CD4-positive, alpha-beta T cell treated with Interleukin-6 for 4 hours (primary cell): ENCODE data around the gene EIF4G1.
A peak's percentile ranks its signal among the peaks of the same experiment; 100 is the strongest.

Experiments used
- DNase-seq: peaks from one replicate; pipeline ENCODE4 v3.0.0-alpha.2; 2020; ENCODE audit warnings: mixed read lengths

The EIF4G1 gene

DNA sequence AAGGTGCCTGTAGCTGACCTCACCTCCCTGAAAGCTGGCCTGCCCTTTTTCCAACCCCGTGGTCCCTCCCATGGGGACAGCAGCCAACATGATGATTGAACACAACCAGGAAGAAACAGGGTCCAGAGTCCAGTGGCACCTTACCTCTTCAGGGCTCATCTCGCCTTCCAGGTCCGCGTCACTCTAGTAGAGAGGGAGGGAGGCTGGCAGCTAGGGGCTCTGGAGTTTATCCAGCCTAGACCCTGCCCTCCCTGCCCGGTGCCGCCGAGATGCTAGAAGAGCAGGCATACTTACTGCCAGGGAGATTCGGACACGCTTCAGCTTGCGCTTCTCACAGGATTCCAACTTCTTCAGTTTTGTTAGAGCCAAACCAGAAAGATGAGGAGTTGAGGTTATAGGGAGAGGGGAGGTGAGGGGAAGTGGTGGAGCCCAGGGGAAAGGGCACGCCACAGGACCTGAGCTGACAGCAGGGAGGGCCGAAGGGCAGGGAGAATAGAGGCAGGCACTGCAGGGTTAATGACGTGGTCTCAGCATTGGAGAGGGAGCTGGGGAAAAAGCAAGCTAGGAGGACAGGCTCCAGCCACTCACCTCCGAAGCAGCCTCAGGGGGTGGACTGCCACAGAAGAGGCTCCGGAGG lies 37.9 kb downstream of the EIF4G1 start:
- no peak for DNase-seq

- no peak for DNase-seq
Observed at GRCh38 chr3:184352897-184353545, 38.6 kb downstream of the EIF4G1 start.

- no peak for DNase-seq
Observed at GRCh38 chr3:184353546-184353941, 39.1 kb downstream of the EIF4G1 start.

DNA sequence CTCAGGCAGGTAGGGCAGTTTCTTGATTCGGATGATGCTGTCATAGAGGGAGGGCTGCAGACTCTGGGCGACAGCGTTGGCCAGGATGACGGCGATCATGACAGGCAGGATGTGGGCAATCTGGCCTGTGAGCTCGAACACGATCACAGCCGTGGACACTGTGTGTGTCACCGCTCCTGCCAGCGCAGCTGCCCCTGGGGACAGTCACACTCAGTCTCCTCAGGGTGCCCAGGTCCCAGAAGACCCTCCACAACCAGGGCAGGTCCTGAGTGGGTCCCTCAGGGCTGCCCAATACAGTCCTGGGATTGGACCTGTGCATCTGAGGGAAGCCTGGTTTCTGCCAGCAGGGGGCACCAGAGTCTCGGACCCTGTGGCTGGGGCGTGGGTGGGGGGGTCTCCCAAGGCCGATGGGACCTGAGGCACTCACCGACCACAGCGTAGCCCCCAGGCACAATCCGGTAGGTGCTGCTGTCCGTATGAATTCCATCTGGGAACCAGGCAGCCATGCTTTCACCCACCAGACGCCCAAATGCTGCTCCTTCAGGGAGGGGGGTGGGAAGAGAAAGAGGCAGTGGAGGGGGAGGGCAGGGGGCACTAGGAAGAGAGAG lies 39.8 kb downstream of the EIF4G1 start:
- peak; percentile 79 for DNase-seq

DNA sequence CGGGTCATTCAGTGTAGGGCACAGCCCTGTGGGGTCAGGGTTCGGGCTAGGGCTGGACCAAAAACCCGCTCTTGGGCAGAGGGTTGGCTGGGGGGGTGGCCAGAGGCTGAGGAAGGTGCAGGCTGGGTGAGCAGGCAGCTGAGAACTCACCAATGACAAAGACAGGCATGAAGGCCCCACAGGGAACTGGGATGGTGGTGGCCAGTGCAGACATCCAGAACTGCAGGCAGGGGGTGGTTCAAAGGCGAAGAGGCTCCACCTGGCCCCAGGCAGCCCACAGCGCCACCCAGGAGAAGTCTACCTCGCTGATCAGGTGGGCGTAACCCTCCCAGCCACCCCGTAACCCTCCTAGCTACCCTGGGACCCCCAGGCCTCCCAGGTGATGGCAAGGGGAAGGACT lies 40.3 kb downstream of the EIF4G1 start:
- DNase-seq, result no peak

- DNase-seq, result no peak
Observed at GRCh38 chr3:184355261-184356040, 41.0 kb downstream of the EIF4G1 start.

GRCh38 chr3:184357248-184358123 lies 43.1 kb downstream of the EIF4G1 start:
- DNase-seq, result no peak

- DNase-seq, result no peak
Observed at GRCh38 chr3:184358124-184358767, 43.8 kb downstream of the EIF4G1 start.

GRCh38 chr3:184358921-184359350 lies 44.5 kb downstream of the EIF4G1 start:
- no peak for DNase-seq

DNA sequence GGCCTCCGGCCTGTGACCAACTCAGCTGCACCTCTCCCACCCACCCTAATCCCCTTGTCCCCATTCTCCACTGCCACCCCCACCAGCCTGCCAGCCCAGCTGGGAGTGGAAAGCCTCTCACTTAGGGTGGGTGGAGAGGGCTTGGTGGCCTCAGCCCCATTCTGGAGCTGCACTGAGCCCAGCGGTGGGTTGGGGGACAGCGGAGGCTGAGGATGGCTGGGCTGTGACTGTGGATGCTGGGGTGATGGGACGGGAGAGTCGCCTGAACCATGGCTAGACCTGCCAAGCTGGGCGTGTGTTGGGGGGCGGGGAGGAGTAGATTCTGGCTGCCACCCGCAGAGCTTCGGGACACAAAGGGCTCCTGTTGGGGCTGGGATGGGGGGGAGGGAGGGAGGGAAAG lies 45.2 kb downstream of the EIF4G1 start:
- DNase-seq, result no peak

DNA sequence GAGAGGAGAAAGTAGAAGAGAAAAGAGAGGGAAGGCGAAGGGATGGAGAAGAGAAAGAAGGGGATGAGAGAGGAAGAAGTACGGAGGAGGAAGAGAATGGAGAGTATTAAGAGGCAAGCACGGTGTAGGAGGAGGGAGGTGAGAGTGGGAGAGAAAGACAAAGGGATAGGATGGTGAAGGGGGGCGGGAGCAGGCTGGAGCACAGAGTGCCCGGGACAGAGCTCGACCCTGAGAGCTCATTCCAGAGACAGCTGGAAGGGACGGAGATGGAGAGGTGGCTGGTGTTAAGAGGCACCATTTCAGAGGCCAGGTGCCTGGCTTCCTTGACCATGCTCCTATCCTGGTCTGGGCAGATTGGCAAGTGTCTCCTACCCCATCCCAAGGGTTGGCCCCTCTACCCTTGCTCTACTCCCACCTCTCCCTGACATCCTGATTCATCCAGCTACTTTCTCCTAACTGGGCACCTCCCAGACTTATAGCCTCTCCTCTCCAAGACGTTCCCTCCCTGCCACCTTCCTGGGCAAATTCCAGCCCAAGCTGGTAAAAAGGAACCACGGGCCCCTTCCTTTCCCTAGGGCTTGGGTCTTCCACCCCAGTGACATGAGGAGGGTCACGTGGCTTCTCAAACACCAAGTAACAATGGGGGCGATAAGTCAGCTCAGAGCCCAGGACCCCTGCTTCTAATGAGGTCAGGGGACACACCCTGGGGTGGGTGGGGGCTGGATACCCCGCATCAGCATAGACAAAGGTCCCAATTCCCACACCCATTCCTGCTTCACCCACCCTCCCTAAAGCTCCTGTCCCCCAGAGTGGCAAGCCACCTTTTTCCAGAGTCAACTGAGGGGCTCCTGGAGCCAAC lies 45.9 kb downstream of the EIF4G1 start:
- DNase-seq, result no peak

DNA sequence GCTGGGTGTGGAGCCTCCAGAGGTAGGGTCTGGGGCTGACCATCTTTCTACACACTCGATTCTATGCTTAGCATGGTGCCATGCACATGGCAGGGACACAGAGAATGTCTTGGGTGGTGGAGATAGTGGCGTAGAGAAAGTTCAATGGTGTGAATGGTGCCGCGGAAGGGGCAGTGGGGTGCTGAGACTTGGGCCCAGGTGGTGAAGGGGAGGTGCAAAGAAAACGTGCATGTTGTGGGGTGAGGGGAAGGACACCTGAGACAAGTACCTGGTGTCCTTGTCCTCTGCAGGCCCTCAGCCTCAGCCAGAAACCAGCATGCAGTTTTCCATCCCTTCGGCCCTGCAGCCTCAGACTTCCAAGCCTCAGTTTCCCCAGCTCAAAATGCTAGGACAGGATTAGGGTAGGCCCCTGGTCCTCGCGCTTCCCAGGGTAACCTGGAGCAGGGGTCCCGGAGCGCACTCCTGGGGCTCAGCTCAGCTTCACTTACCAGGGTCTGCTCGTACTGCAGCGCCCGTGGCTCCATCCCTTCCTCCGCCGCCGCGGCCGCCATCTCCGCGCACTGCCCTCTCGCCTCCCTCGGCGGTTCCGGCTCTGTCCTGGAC lies 46.6 kb downstream of the EIF4G1 start:
- DNase-seq, result no peak

- DNase-seq, result peak; percentile 49
Observed at GRCh38 chr3:184361532-184361931, 47.1 kb downstream of the EIF4G1 start, which contains the start of the genes CLCN2 and POLR2H. Gene CLCN2, minus strand, starts transcription at chr3:184361605. Its CDS starts 126 bp downstream, at chr3:184361479. Gene POLR2H, plus strand, starts transcription at chr3:184361710. Its CDS starts 1,783 bp downstream, at chr3:184363493.

GRCh38 chr3:184361932-184362667 lies 47.7 kb downstream of the EIF4G1 start:
- peak; percentile 47 for DNase-seq

- DNase-seq, result peak; percentile 94
Observed at GRCh38 chr3:184362668-184363546, 48.5 kb downstream of the EIF4G1 start.

GRCh38 chr3:184366619-184367289 lies 52.3 kb downstream of the EIF4G1 start:
- no peak for DNase-seq

- no peak for DNase-seq
Observed at GRCh38 chr3:184368116-184368515, 53.7 kb downstream of the EIF4G1 start.
